22Rv1 (cell line): ENCODE data around the gene CUL4A.
"Not testable (repeated sequence)": the region's sequence is repeated elsewhere in the genome, so short reads cannot be mapped to it uniquely, and the experiment has no call there.

ENCODE experiments used
- ZFX ChIP-seq: fragments of 450-650 bp; IDR thresholded peaks from 2 replicates; pipeline ENCODE4 v1.6.1; 2017; ENCODE audit warnings: antibody characterized with exemption, borderline replicate concordance
- TF ChIP-seq, protein P1 (sequence below): fragments of 450-650 bp; IDR thresholded peaks from 2 replicates; pipeline ENCODE4 v1.5.1; 2017; ENCODE audit warnings: mild to moderate bottlenecking

DNA sequence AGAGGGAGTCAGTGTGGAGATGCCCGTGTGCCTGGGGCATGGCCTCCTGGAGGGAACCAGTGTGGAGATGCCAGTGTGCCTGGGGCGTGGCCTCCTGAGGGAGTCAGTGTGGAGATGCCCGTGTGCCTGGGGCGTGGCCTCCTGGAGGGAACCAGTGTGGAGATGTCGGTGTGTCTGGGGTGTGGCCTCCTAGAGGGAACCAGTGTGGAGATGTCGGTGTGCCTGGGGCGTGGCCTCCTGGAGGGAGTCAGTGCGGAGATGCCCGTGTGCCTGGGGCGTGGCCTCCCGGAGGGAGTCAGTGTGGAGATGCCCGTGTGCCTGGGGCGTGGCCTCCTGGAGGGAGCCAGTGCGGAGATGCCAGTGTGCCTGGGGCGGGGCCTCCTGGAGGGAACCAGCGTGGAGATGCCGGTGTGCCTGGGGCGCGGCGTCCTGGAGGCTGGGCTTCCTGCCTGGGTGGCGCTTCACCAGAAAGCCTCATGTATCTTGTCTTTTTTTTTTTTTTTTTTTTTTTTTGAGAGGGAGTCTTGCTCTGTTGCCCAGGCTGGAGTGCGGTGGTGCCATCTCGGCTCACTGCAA, 105.6 kb downstream of the CUL4A start:
- TF ChIP-seq, protein P1, sequence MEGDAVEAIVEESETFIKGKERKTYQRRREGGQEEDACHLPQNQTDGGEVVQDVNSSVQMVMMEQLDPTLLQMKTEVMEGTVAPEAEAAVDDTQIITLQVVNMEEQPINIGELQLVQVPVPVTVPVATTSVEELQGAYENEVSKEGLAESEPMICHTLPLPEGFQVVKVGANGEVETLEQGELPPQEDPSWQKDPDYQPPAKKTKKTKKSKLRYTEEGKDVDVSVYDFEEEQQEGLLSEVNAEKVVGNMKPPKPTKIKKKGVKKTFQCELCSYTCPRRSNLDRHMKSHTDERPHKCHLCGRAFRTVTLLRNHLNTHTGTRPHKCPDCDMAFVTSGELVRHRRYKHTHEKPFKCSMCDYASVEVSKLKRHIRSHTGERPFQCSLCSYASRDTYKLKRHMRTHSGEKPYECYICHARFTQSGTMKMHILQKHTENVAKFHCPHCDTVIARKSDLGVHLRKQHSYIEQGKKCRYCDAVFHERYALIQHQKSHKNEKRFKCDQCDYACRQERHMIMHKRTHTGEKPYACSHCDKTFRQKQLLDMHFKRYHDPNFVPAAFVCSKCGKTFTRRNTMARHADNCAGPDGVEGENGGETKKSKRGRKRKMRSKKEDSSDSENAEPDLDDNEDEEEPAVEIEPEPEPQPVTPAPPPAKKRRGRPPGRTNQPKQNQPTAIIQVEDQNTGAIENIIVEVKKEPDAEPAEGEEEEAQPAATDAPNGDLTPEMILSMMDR: not testable (repeated sequence)
- TF ChIP-seq ZFX: not testable (repeated sequence)
